Caco-2 (cell line): ENCODE results near the gene TACC3. TPM values are rescaled to one million over a fixed set of nuclear protein-coding genes. Genes with fewer than 3 reads are reported as not detected.
A peak's percentile ranks its signal among the peaks of the same experiment; 100 is the strongest.

Experiments
- BruUV-seq: library from RNA; stranded (reverse); fragments of 400-500 nt; replicated peaks from 2 replicates; lab custom pipeline; 2021; lab: Mats Ljungman, UMichigan
- CTCF ChIA-PET: fragments of 300-600 bp; sonication (Branson Sonifier 250); formaldehyde crosslinking; loops from one replicate; lab custom pipeline; 2022; ENCODE audit warnings: antibody characterized with exemption; lab: Charles Lee
- POLR2A ChIA-PET: fragments of 300-600 bp; sonication (Branson Sonifier 250); formaldehyde crosslinking; loops from one replicate; lab custom pipeline; 2022; ENCODE audit warnings: antibody characterized with exemption; lab: Charles Lee
- DNase-seq, 2 experiments: peaks; one replicate each; pipeline versions ENCODE4 v3.0.0 to v3.0.0-alpha.2; 2020 to 2022
- H3K27me3 ChIP-seq: replicated peaks from 2 replicates; pipeline ENCODE4 v1.6.0; 2011; ENCODE audit warnings: low read length; ENCODE audit not compliant: control insufficient read depth, insufficient read depth
- H3K36me3 ChIP-seq: 2 replicates; pipeline ENCODE4 v1.5.1; 2011; ENCODE audit warnings: low read length; ENCODE audit not compliant: control insufficient read depth, insufficient read depth
- H3K4me1 ChIP-seq: fragments of 250-450 bp; sonication (Bioruptor Pico); 2 replicates; pipeline ENCODE4 v1.5.1; 2020; ENCODE audit warnings: mild to moderate bottlenecking
- H3K4me3 ChIP-seq: 2 replicates; pipeline ENCODE4 v1.5.1; 2011; ENCODE audit warnings: low read depth, mild to moderate bottlenecking, control low read depth, low read length
- H3K9me3 ChIP-seq: fragments of 250-450 bp; sonication (Bioruptor Pico); 2 replicates; pipeline ENCODE4 v1.5.1; 2020; ENCODE audit warnings: mild to moderate bottlenecking, moderate library complexity
- H3K27ac Mint-ChIP-seq: one replicate; pipeline ENCODE4 v1.8.0; 2022; ENCODE audit warnings: mixed read lengths; ENCODE audit not compliant: unreplicated experiment
- H3K27me3 Mint-ChIP-seq: one replicate; pipeline ENCODE4 v1.8.0; 2022; ENCODE audit warnings: mixed read lengths; ENCODE audit not compliant: insufficient read depth, unreplicated experiment
- H3K36me3 Mint-ChIP-seq: one replicate; pipeline ENCODE4 v1.8.0; 2022; ENCODE audit warnings: mild to moderate bottlenecking, mixed read lengths; ENCODE audit not compliant: insufficient read depth, unreplicated experiment
- H3K4me1 Mint-ChIP-seq: one replicate; pipeline ENCODE4 v1.8.0; 2022; ENCODE audit warnings: low read depth, mixed read lengths; ENCODE audit not compliant: unreplicated experiment
- H3K4me3 Mint-ChIP-seq: one replicate; pipeline ENCODE4 v1.8.0; 2022; ENCODE audit warnings: mild to moderate bottlenecking, moderate library complexity, mixed read lengths; ENCODE audit not compliant: unreplicated experiment
- H3K9me3 Mint-ChIP-seq: one replicate; pipeline ENCODE4 v1.8.0; 2022; ENCODE audit warnings: mixed read lengths; ENCODE audit not compliant: unreplicated experiment
- intact Hi-C: fragments of 100-400 bp; cut with micrococcal nuclease; formaldehyde crosslinking; loops from one replicate; pipeline ENCODE4 v1.10.0; 2022; ENCODE audit not compliant: unreplicated experiment
- total RNA-seq: library from RNA; stranded (reverse); gene quantifications from 2 replicates; pipeline ENCODE4 v1.2.3, GENCODE V29; 2022
- TF ChIP-seq, protein P1 (sequence below), 2 experiments: fragments of 200-600 bp in 1 of 2; IDR thresholded peaks; 1 replicate in 1 of 2; 2 replicates in 1 of 2; pipeline versions ENCODE4 v1.5.1 to v1.8.0; 2011 to 2022; ENCODE audit warnings: antibody characterized with exemption in 1 of 2, control low read depth in 1 of 2, inconsistent platforms in 1 of 2, low read depth in 1 of 2, low read length in 1 of 2, mild to moderate bottlenecking in 1 of 2, moderate library complexity in 1 of 2; ENCODE audit not compliant: insufficient read depth in 1 of 2, severe bottlenecking in 1 of 2, unreplicated experiment in 1 of 2

TACC3 gene
- total RNA-seq, 1 experiment from 2014 or later, result 106 TPM

GRCh38 chr4:1705732-1706131 lies 15.6 kb upstream of the TACC3 start:
- TF ChIP-seq, protein P1, sequence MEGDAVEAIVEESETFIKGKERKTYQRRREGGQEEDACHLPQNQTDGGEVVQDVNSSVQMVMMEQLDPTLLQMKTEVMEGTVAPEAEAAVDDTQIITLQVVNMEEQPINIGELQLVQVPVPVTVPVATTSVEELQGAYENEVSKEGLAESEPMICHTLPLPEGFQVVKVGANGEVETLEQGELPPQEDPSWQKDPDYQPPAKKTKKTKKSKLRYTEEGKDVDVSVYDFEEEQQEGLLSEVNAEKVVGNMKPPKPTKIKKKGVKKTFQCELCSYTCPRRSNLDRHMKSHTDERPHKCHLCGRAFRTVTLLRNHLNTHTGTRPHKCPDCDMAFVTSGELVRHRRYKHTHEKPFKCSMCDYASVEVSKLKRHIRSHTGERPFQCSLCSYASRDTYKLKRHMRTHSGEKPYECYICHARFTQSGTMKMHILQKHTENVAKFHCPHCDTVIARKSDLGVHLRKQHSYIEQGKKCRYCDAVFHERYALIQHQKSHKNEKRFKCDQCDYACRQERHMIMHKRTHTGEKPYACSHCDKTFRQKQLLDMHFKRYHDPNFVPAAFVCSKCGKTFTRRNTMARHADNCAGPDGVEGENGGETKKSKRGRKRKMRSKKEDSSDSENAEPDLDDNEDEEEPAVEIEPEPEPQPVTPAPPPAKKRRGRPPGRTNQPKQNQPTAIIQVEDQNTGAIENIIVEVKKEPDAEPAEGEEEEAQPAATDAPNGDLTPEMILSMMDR (IDR thresholded peaks at IDR 0.05; ENCODE audit: insufficient read depth in 1 of 2, low read depth in 1 of 2, low read length in 1 of 2, severe bottlenecking in 1 of 2, unreplicated experiment in 1 of 2), result no peak
- Mint-ChIP-seq H3K9me3 (no peaks in the 10 kb centered on the region), H3K36me3 (peaks cover 96% of the 10 kb centered on the region), H3K27me3 (no peaks in the 10 kb centered on the region), H3K27ac (no peak overlapping the region), H3K4me1 (peaks cover 29% of the 10 kb centered on the region), H3K4me3 (no peak overlapping the region)
- Histone ChIP-seq H3K27me3 (no peaks in the 10 kb centered on the region), H3K9me3 (no peaks in the 10 kb centered on the region), H3K4me3 (no peak overlapping the region), H3K4me1 (peaks cover 29% of the 10 kb centered on the region), H3K36me3 (peaks cover 4% of the 10 kb centered on the region)
- CTCF ChIA-PET, result no interaction called here
- BruUV-seq, result no TSS peak
- DNase-seq, result no peak
- POLR2A ChIA-PET, result interaction anchor here (0.5 kb wide), 1 partner anchor 15 kb away, joined by 3 read pairs; the partner anchor contains the start of genes TACC3 and TMEM129
- intact Hi-C loops, result no loop called here

GRCh38 chr4:1706358-1706757 lies 15.0 kb upstream of the TACC3 start:
- Histone ChIP-seq H3K9me3 (no peaks in the 10 kb centered on the region), H3K4me3 (no peak overlapping the region), H3K36me3 (peaks cover 4% of the 10 kb centered on the region), H3K27me3 (no peaks in the 10 kb centered on the region), H3K4me1 (peaks cover 29% of the 10 kb centered on the region)
- no peaks in the 10 kb centered on the region for H3K27me3 Mint-ChIP-seq
- CTCF ChIA-PET, result no interaction called here
- POLR2A ChIA-PET, result interaction anchor here (0.5 kb wide), 1 partner anchor 15 kb away, joined by 3 read pairs; the partner anchor contains the start of genes TACC3 and TMEM129
- no peak for DNase-seq
- intact Hi-C loops, result no loop called here
- no TSS peak for BruUV-seq
- no peaks in the 10 kb centered on the region for H3K9me3 Mint-ChIP-seq
- TF ChIP-seq, protein P1 (IDR thresholded peaks at IDR 0.05; ENCODE audit: insufficient read depth in 1 of 2, low read depth in 1 of 2, low read length in 1 of 2, severe bottlenecking in 1 of 2, unreplicated experiment in 1 of 2), result no peak
- H3K4me3 Mint-ChIP-seq, result no peak overlapping the region
- H3K4me1 Mint-ChIP-seq, result peaks cover 34% of the 10 kb centered on the region
- H3K36me3 Mint-ChIP-seq, result peaks cover 96% of the 10 kb centered on the region
- H3K27ac Mint-ChIP-seq, result no peak overlapping the region

DNA sequence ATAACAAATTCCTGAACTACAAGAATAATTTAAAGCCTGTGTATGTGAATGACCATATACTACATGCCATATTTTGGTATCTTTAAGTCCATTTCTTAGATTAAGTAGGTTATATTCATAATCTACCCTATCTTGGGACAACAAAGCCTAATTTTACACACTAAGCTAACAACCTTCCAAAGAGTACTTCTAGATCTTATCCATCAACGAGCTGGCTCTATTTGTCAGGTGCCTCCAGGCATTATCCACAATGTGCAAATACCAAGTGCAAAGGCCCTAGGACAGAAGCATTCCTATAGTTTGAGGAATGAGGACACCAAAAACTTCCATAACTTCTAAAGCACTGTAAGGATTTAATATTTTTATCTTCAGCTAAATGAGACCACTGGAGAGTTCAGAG lies 12.7 kb upstream of the TACC3 start:
- H3K36me3 Mint-ChIP-seq, result peaks cover 90% of the 10 kb centered on the region
- POLR2A ChIA-PET, result interaction anchor here (1.0 to 1.6 kb wide), 3 partner anchors 12 to 17 kb away, joined by 6 to 13 read pairs (median 9); partner anchors contain the start of genes TACC3 and TMEM129
- CTCF ChIA-PET, result interaction anchor here (0.9 to 2.2 kb wide), 4 partner anchors 13 to 21 kb away, joined by 3 to 27 read pairs (median 4); partner anchors contain the start of genes TACC3 and TMEM129
- peak overlapping the region; percentile 99 for H3K4me3 Mint-ChIP-seq
- intact Hi-C loops, result no loop called here
- Histone ChIP-seq H3K4me3 (no peak overlapping the region), H3K4me1 (peaks cover 29% of the 10 kb centered on the region), H3K36me3 (peaks cover 3% of the 10 kb centered on the region), H3K9me3 (no peaks in the 10 kb centered on the region), H3K27me3 (no peaks in the 10 kb centered on the region)
- no TSS peak for BruUV-seq
- H3K27ac Mint-ChIP-seq, result peak overlapping the region; percentile 94
- peaks cover 29% of the 10 kb centered on the region for H3K4me1 Mint-ChIP-seq
- TF ChIP-seq, protein P1 (IDR thresholded peaks at IDR 0.05; ENCODE audit: insufficient read depth in 1 of 2, low read depth in 1 of 2, low read length in 1 of 2, severe bottlenecking in 1 of 2, unreplicated experiment in 1 of 2), result no peak
- DNase-seq, result peak; percentile 40 to 49
- no peaks in the 10 kb centered on the region for H3K27me3 Mint-ChIP-seq
- H3K9me3 Mint-ChIP-seq, result no peaks in the 10 kb centered on the region
